Astrocyte (in vitro differentiated cells and primary cell): ENCODE measurements around the gene ACP6.

Source experiments
- EZH2 ChIP-seq: IDR thresholded peaks from 2 replicates; pipeline ENCODE4 v1.6.1; 2012; ENCODE audit warnings: mild to moderate bottlenecking, low read length, inconsistent platforms; ENCODE audit not compliant: insufficient read depth
- TF ChIP-seq, protein P1 (sequence below): IDR thresholded peaks from 2 replicates; pipeline ENCODE4 v1.5.1; 2011; ENCODE audit warnings: low read depth, mild to moderate bottlenecking, inconsistent platforms, low read length, moderate library complexity; ENCODE audit not compliant: insufficient read depth

DNA sequence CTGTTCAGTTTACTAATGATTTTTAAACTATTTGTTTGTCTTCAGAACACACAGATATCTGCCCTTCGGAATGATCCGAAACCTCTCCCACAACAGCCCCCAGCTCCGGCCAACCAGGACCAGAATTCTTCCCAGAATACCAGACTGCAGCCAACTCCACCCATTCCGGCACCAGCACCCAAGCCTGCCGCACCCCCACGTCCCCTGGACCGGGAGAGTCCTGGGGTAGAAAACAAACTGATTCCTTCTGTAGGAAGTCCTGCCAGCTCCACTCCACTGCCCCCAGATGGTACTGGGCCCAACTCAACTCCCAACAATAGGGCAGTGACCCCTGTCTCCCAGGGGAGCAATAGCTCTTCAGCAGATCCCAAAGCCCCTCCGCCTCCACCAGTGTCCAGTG lies 51.6 kb downstream of the ACP6 start:
- TF ChIP-seq, protein P1, sequence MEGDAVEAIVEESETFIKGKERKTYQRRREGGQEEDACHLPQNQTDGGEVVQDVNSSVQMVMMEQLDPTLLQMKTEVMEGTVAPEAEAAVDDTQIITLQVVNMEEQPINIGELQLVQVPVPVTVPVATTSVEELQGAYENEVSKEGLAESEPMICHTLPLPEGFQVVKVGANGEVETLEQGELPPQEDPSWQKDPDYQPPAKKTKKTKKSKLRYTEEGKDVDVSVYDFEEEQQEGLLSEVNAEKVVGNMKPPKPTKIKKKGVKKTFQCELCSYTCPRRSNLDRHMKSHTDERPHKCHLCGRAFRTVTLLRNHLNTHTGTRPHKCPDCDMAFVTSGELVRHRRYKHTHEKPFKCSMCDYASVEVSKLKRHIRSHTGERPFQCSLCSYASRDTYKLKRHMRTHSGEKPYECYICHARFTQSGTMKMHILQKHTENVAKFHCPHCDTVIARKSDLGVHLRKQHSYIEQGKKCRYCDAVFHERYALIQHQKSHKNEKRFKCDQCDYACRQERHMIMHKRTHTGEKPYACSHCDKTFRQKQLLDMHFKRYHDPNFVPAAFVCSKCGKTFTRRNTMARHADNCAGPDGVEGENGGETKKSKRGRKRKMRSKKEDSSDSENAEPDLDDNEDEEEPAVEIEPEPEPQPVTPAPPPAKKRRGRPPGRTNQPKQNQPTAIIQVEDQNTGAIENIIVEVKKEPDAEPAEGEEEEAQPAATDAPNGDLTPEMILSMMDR = no peak
- no peak for TF ChIP-seq EZH2
